Gastroesophageal sphincter (tissue), 4 donors: ENCODE results near the gene BTBD2. TPM values are rescaled to one million over a fixed set of nuclear protein-coding genes. Genes with fewer than 3 reads are reported as not detected.

Experiments
- ATAC-seq: fragments of 150-250 bp; one replicate; pipeline ENCODE4 v1.9.1; 2016; ENCODE audit warnings: mild to moderate bottlenecking, moderate library complexity
- H3K27ac ChIP-seq, 4 donors: fragments of 200-600 bp; sonication (generic) in 3 of 4; 1 replicate in 3 of 4; 2 replicates in 1 of 4; pipeline ENCODE4 v1.5.1; 2016 to 2019
- H3K27me3 ChIP-seq: fragments of 200-600 bp; sonication (generic); one replicate; pipeline ENCODE4 v1.5.1; 2019
- H3K36me3 ChIP-seq, 2 donors: fragments of 200-600 bp; sonication (generic); one replicate each; pipeline ENCODE4 v1.5.1; 2019; ENCODE audit warnings: control low read depth in 1 of 2
- H3K4me1 ChIP-seq, 3 donors: fragments of 200-600 bp; sonication (generic); 1 replicate in 2 of 3; 2 replicates in 1 of 3; pipeline ENCODE4 v1.5.1; 2016 to 2019; ENCODE audit warnings: control low read depth in 2 of 3
- H3K4me3 ChIP-seq, 2 donors: fragments of 200-600 bp; sonication (generic); one replicate each; pipeline ENCODE4 v1.5.1; 2019; ENCODE audit warnings: mild to moderate bottlenecking in 1 of 2, moderate library complexity in 1 of 2
- H3K9me3 ChIP-seq, 3 donors: fragments of 200-600 bp; sonication (generic); one replicate each; pipeline ENCODE4 v1.5.1; 2017 to 2019; ENCODE audit warnings: control low read depth in 2 of 3
- CTCF ChIP-seq, 4 experiments: fragments of 200-600 bp in 2 of 4; fragments of 450-650 bp in 2 of 4; sonication (generic) in 1 of 4; IDR thresholded peaks; one replicate each; pipeline ENCODE4 v1.5.1; 2017 to 2019; ENCODE audit warnings: antibody characterized with exemption in 4 of 4, mild to moderate bottlenecking in 2 of 4, moderate library complexity in 2 of 4
- EP300 ChIP-seq: sonication (generic); formaldehyde crosslinking; IDR thresholded peaks from one replicate; pipeline ENCODE4 v1.6.1; 2017; ENCODE audit warnings: antibody characterized with exemption, mild to moderate bottlenecking
- POLR2A ChIP-seq, 2 donors: fragments of 450-650 bp; IDR thresholded peaks; one replicate each; pipeline ENCODE4 v1.6.1; 2017; ENCODE audit warnings: antibody characterized with exemption in 2 of 2, mild to moderate bottlenecking in 2 of 2, moderate library complexity in 1 of 2
- POLR2AphosphoS5 ChIP-seq: sonication (generic); formaldehyde crosslinking; IDR thresholded peaks from one replicate; pipeline ENCODE4 v1.6.1; 2017; ENCODE audit warnings: antibody characterized with exemption
- WGBS, 2 donors: methylation state at CpG; one replicate each; pipeline ENCODE4 v1.1.5; 2018; ENCODE audit warnings: low coverage in 1 of 2; 5-methylcytosine and 5-hydroxymethylcytosine counted together
- total RNA-seq, 4 donors: library from RNA; depleted of rRNA; stranded (reverse); fragments of >200 nt; gene quantifications; one replicate each; pipeline ENCODE4 v1.1.0, GENCODE V29; 2016

BTBD2 gene
- total RNA-seq, 4 donors from 2014 or later, result 44.0 to 125 (median 59.9) TPM

GRCh38 chr19:1970003-1970805, 45.3 kb downstream of the BTBD2 start:
- 96% methylated on average over 5 of the region's 38 CpGs; no CpG with 5 or more reads in 1 of the 2 donors for WGBS, 2 donors
- no peak overlapping the region for H3K27ac ChIP-seq
- no peak for TF ChIP-seq EP300
- TF ChIP-seq CTCF (IDR thresholded peaks at IDR 0.05), result no peak
- TF ChIP-seq POLR2A (IDR thresholded peaks at IDR 0.05), result no peak
- TF ChIP-seq POLR2AphosphoS5, result no peak
- H3K9me3 ChIP-seq, result no peaks in the 10 kb centered on the region
- no peaks in the 10 kb centered on the region for H3K27me3 ChIP-seq
- no peak for ATAC-seq
- peaks cover 0 to 13% (median 2%) of the 10 kb centered on the region in 3 donors for H3K4me1 ChIP-seq
- peaks cover 0 to 47% of the 10 kb centered on the region in 2 donors for H3K36me3 ChIP-seq
- H3K4me3 ChIP-seq, result no peak overlapping the region

- Histone ChIP-seq H3K27ac (no peak overlapping the region), H3K9me3 (no peaks in the 10 kb centered on the region), H3K36me3 (peaks cover 0 to 39% of the 10 kb centered on the region in 2 donors), H3K4me3 (no peak overlapping the region), H3K27me3 (no peaks in the 10 kb centered on the region), H3K4me1 (peaks cover 0 to 7% (median 0%) of the 10 kb centered on the region in 3 donors)
- 96 to 100% methylated on average over 8 to 17 of the region's 49 CpGs for WGBS, 2 donors
- no peak for ATAC-seq
- no peak for TF ChIP-seq EP300
- TF ChIP-seq POLR2A (IDR thresholded peaks at IDR 0.05), result no peak
- no peak for TF ChIP-seq POLR2AphosphoS5
- no peak for TF ChIP-seq CTCF (IDR thresholded peaks at IDR 0.05)
Measured at GRCh38 chr19:1969176-1970002, 46.1 kb downstream of the BTBD2 start.

GRCh38 chr19:1968279-1969175, 47.0 kb downstream of the BTBD2 start:
- WGBS, 2 donors, result 20 to 83% methylated on average over 1 to 10 of the region's 34 CpGs
- Histone ChIP-seq H3K9me3 (no peaks in the 10 kb centered on the region), H3K27me3 (no peaks in the 10 kb centered on the region), H3K4me3 (no peak overlapping the region), H3K4me1 (peaks cover 0 to 7% (median 0%) of the 10 kb centered on the region in 3 donors), H3K27ac (no peak overlapping the region), H3K36me3 (peaks cover 0 to 37% of the 10 kb centered on the region in 2 donors)
- no peak for ATAC-seq
- TF ChIP-seq CTCF (IDR thresholded peaks at IDR 0.05) (no peak), POLR2A (IDR thresholded peaks at IDR 0.05) (no peak), POLR2AphosphoS5 (no peak), EP300 (no peak)

GRCh38 chr19:1967087-1967608, 48.4 kb downstream of the BTBD2 start:
- Histone ChIP-seq H3K4me1 (peaks cover 0 to 7% (median 0%) of the 10 kb centered on the region in 3 donors), H3K4me3 (no peak overlapping the region), H3K27ac (no peak overlapping the region), H3K36me3 (peaks cover 0 to 37% of the 10 kb centered on the region in 2 donors), H3K9me3 (no peaks in the 10 kb centered on the region), H3K27me3 (no peaks in the 10 kb centered on the region)
- 20 to 79% methylated on average over 1 to 5 of the region's 26 CpGs for WGBS, 2 donors
- no peak for ATAC-seq
- TF ChIP-seq POLR2AphosphoS5 (no peak), CTCF (IDR thresholded peaks at IDR 0.05) (no peak), POLR2A (IDR thresholded peaks at IDR 0.05) (no peak), EP300 (no peak)
